Fibroblast of skin of right quadriceps (primary cell): ENCODE data around the gene TRPT1.

Source experiments
- DNase-seq: peaks from one replicate; pipeline ENCODE4 v3.0.0-alpha.2; 2013

TRPT1 gene

GRCh38 chr11:64206457-64207255 is 19.3 kb downstream of the TRPT1 start, which contains the start of gene FERMT3:
Gene FERMT3 (plus strand): TSS chr11:64206721. CDS start chr11:64207365, 644 bp downstream.
- no peak for DNase-seq

- DNase-seq, result peak; percentile 95
Measured at GRCh38 chr11:64204464-64204989, 21.5 kb downstream of the TRPT1 start.

- DNase-seq, result no peak
Measured at GRCh38 chr11:64204080-64204440, 21.9 kb downstream of the TRPT1 start.

GRCh38 chr11:64203421-64204079 is 22.4 kb downstream of the TRPT1 start:
- DNase-seq, result no peak

- no peak for DNase-seq
Measured at GRCh38 chr11:64202992-64203391, 23.0 kb downstream of the TRPT1 start.

- no peak for DNase-seq
Measured at GRCh38 chr11:64201543-64201942, 24.4 kb downstream of the TRPT1 start.

GRCh38 chr11:64198511-64198910 is 27.5 kb downstream of the TRPT1 start:
- no peak for DNase-seq

- no peak for DNase-seq
Measured at GRCh38 chr11:64196626-64197025, 29.4 kb downstream of the TRPT1 start.

GRCh38 chr11:64192434-64192833 is 33.6 kb downstream of the TRPT1 start:
- DNase-seq, result no peak

GRCh38 chr11:64186492-64187165 is 39.4 kb downstream of the TRPT1 start:
- no peak for DNase-seq

- peak; percentile 100 for DNase-seq
Measured at GRCh38 chr11:64185693-64186491, 40.1 kb downstream of the TRPT1 start, which contains the start of gene STIP1. Gene STIP1 (plus strand): TSS chr11:64186171. CDS start chr11:64186262, 91 bp downstream.

- no peak for DNase-seq
Measured at GRCh38 chr11:64185175-64185692, 40.8 kb downstream of the TRPT1 start.

GRCh38 chr11:64183890-64184289 is 42.1 kb downstream of the TRPT1 start:
- DNase-seq, result no peak

- DNase-seq, result peak; percentile 88
Measured at GRCh38 chr11:64181506-64182411, 44.2 kb downstream of the TRPT1 start.

- no peak for DNase-seq
Measured at GRCh38 chr11:64180891-64181290, 45.1 kb downstream of the TRPT1 start.

- no peak for DNase-seq
Measured at GRCh38 chr11:64178951-64179639, 46.9 kb downstream of the TRPT1 start.

- DNase-seq, result no peak
Measured at GRCh38 chr11:64178203-64178602, 47.8 kb downstream of the TRPT1 start.

GRCh38 chr11:64176751-64177150 is 49.2 kb downstream of the TRPT1 start:
- DNase-seq, result no peak
